Smooth muscle cell (in vitro differentiated cells): ENCODE data around the gene ETF1. TPM values are rescaled to one million over a fixed set of nuclear protein-coding genes. Genes with fewer than 3 reads are reported as not detected.

ENCODE experiments used
- DNase-seq: peaks from one replicate; lab custom pipeline; 2025; ENCODE audit not compliant: unreplicated experiment; lab: John Stamatoyannopoulos, UW
- H2AFZ ChIP-seq: fragments of 200-600 bp; sonication (generic); 2 replicates; pipeline ENCODE4 v1.6.0; 2016; ENCODE audit warnings: antibody characterized with exemption, low read depth, mild to moderate bottlenecking
- H3F3A ChIP-seq: fragments of 200-600 bp; sonication (generic); 2 replicates; pipeline ENCODE4 v1.6.0; 2017; ENCODE audit warnings: antibody characterized with exemption, low read depth
- H3K27ac ChIP-seq: fragments of 200-600 bp; sonication (generic); 2 replicates; pipeline ENCODE4 v1.5.1; 2016; ENCODE audit warnings: low read depth, mild to moderate bottlenecking
- H3K27me3 ChIP-seq: fragments of 200-600 bp; sonication (generic); 2 replicates; pipeline ENCODE4 v1.6.1; 2016; ENCODE audit warnings: low read depth, mild to moderate bottlenecking
- H3K36me3 ChIP-seq: fragments of 200-600 bp; sonication (generic); 2 replicates; pipeline ENCODE4 v1.5.1; 2016; ENCODE audit warnings: low read depth
- H3K4me1 ChIP-seq: fragments of 200-600 bp; sonication (generic); 2 replicates; pipeline ENCODE4 v1.5.1; 2016; ENCODE audit warnings: low read depth
- H3K4me2 ChIP-seq: fragments of 200-600 bp; sonication (generic); 2 replicates; pipeline ENCODE4 v1.6.0; 2016; ENCODE audit warnings: mild to moderate bottlenecking
- H3K4me3 ChIP-seq: fragments of 200-600 bp; sonication (generic); 2 replicates; pipeline ENCODE4 v1.5.1; 2016; ENCODE audit warnings: mild to moderate bottlenecking
- H3K79me2 ChIP-seq: fragments of 200-600 bp; sonication (generic); 2 replicates; pipeline ENCODE4 v1.6.0; 2016; ENCODE audit warnings: low read depth, mild to moderate bottlenecking
- H3K9ac ChIP-seq: fragments of 200-600 bp; sonication (generic); 2 replicates; pipeline ENCODE4 v1.6.0; 2016; ENCODE audit warnings: low read depth
- H3K9me3 ChIP-seq: fragments of 200-600 bp; sonication (generic); replicated peaks from 2 replicates; pipeline ENCODE4 v1.5.1; 2016; ENCODE audit warnings: low read depth
- H4K20me1 ChIP-seq: fragments of 200-600 bp; sonication (generic); 2 replicates; pipeline ENCODE4 v1.6.0; 2016; ENCODE audit warnings: low read depth
- CTCF ChIP-seq: fragments of 200-600 bp; sonication (generic); IDR thresholded peaks from 2 replicates; pipeline ENCODE4 v1.5.1; 2017; ENCODE audit warnings: borderline replicate concordance, mild to moderate bottlenecking, antibody characterized with exemption; ENCODE audit not compliant: insufficient read depth, poor library complexity, severe bottlenecking
- WGBS: methylation state at CpG from one replicate; pipeline ENCODE4 v1.1.7; 2016; ENCODE audit warnings: low lambda C conversion rate; 5-methylcytosine and 5-hydroxymethylcytosine counted together
- polyA plus RNA-seq: library from polyadenylated mRNA; unstranded; fragments of >200 nt; fragmentation: Nextera tagmentation; extraction: Ambion mirVana; gene quantifications from 2 replicates; pipeline ENCODE4 v1.2.1, GENCODE V29; 2016
- total RNA-seq: library from RNA; depleted of rRNA; stranded (reverse); fragments of >200 nt; gene quantifications from 2 replicates; pipeline ENCODE4 v1.2.3, GENCODE V29; 2014

The ETF1 gene
- total and polyA plus RNA-seq, 2 experiments from 2014 or later, result 48.7 to 98.0 TPM

- 60% methylated on average over 16 of the region's 16 CpGs for WGBS
- Histone ChIP-seq H3K27ac (peak overlapping the region; percentile 98), H3K4me3 (peak overlapping the region; percentile 73), H3K4me1 (peaks cover 28% of the 10 kb centered on the region), H4K20me1 (peaks cover 41% of the 10 kb centered on the region), H3K4me2 (peak overlapping the region; percentile 86), H3F3A (peaks cover 5% of the 10 kb centered on the region), H3K36me3 (no peaks in the 10 kb centered on the region), H3K9me3 (no peaks in the 10 kb centered on the region), H3K79me2 (peaks cover 93% of the 10 kb centered on the region), H2AFZ (no peak overlapping the region), H3K9ac (peak overlapping the region; percentile 99), H3K27me3 (no peaks in the 10 kb centered on the region)
- no peak for DNase-seq
- TF ChIP-seq CTCF, result no peak
These were observed 1.4 kb upstream of the ETF1 start for GRCh38 chr5:138544181-138545134.

- peak overlapping the region; percentile 99 for H3K9ac ChIP-seq
- no peaks in the 10 kb centered on the region for H3K9me3 ChIP-seq
- H3F3A ChIP-seq, result peaks cover 5% of the 10 kb centered on the region
- under 1% methylated on average over 12 of the region's 12 CpGs for WGBS
- no peaks in the 10 kb centered on the region for H3K36me3 ChIP-seq
- no peaks in the 10 kb centered on the region for H3K27me3 ChIP-seq
- H3K4me1 ChIP-seq, result peaks cover 28% of the 10 kb centered on the region
- peaks cover 93% of the 10 kb centered on the region for H3K79me2 ChIP-seq
- peak overlapping the region; percentile 98 for H3K27ac ChIP-seq
- no peak for DNase-seq
- H4K20me1 ChIP-seq, result peaks cover 48% of the 10 kb centered on the region
- no peak overlapping the region for H2AFZ ChIP-seq
- H3K4me3 ChIP-seq, result peak overlapping the region; percentile 73
- TF ChIP-seq CTCF, result no peak
- H3K4me2 ChIP-seq, result peak overlapping the region; percentile 86
These were observed 681 bp upstream of the ETF1 start for GRCh38 chr5:138543730-138544104.

GRCh38 chr5:138542180-138542955 lies 668 bp downstream of the ETF1 start:
- Histone ChIP-seq H2AFZ (no peak overlapping the region), H3K9me3 (no peaks in the 10 kb centered on the region), H3K4me2 (peak overlapping the region; percentile 91), H3F3A (peaks cover 5% of the 10 kb centered on the region), H3K4me1 (peaks cover 28% of the 10 kb centered on the region), H3K4me3 (peak overlapping the region; percentile 90), H3K79me2 (peaks cover 93% of the 10 kb centered on the region), H3K36me3 (no peaks in the 10 kb centered on the region), H3K27me3 (no peaks in the 10 kb centered on the region), H3K9ac (peak overlapping the region; percentile 99), H4K20me1 (peaks cover 49% of the 10 kb centered on the region), H3K27ac (peak overlapping the region; percentile 98)
- no peak for DNase-seq
- no peak for TF ChIP-seq CTCF
- WGBS, result 2% methylated on average over 47 of the region's 47 CpGs
